Stimulated activated CD8-positive, alpha-beta memory T cell treated with anti-CD3 and anti-CD28 coated beads, Interleukin-15, amount 100 ng/mL, for 48 hours (primary cell): Measurements from ENCODE around the gene UBE2L3.
"Not testable (repeated sequence)": the region's sequence is repeated elsewhere in the genome, so short reads cannot be mapped to it uniquely, and the experiment has no call there.

Source experiments
- DNase-seq, 2 donors: peaks; one replicate each; pipeline ENCODE4 v3.0.0-alpha.2; 2020; ENCODE audit warnings: low read depth in 2 of 2

The UBE2L3 gene

DNA sequence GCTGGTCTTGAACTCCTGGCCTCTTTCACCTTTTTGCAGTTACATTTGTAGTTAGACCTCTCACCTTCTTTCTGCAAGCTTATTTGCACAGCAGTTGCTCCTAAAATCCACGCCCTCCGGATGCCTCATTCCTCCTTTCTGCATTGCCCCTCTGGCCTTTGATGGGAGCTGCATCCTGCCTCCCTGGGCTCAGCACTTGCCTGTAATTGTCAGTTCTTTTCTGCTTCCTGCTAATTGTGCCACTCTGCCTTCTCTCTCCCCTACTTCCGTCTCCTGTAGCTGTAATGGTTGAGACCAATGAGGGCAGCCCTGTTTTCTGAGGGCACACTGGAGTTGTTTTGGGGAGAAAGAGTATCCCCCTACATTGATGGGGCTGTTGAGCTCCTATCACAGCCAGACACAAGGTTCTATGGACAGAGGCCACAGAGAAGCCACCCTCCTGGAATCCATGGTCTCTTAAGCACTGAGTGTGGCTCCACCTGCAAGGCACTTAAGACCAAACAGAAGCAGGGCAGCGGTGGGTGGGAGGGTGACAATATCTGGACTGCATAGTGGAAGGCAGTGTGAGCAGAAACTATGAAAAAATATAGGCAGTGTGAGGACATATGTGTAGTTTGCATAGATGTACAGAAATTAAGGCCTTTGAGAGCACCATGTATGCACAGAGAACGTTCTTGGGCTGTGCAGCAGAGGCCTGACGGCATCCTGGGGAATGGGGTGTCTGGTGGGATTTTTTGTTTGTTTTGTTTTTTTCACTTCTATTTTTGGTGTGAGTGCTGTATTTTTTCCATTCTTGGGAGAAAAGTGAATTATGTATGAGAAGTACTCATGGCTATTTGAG is 31.8 kb downstream of the UBE2L3 start:
- no peak for DNase-seq

GRCh38 chr22:21602579-21602978 is 35.1 kb downstream of the UBE2L3 start:
- no peak for DNase-seq

GRCh38 chr22:21603973-21604372 is 36.5 kb downstream of the UBE2L3 start:
- no peak for DNase-seq

- no peak for DNase-seq
These were observed 38.5 kb downstream of the UBE2L3 start for GRCh38 chr22:21605887-21606564.

DNA sequence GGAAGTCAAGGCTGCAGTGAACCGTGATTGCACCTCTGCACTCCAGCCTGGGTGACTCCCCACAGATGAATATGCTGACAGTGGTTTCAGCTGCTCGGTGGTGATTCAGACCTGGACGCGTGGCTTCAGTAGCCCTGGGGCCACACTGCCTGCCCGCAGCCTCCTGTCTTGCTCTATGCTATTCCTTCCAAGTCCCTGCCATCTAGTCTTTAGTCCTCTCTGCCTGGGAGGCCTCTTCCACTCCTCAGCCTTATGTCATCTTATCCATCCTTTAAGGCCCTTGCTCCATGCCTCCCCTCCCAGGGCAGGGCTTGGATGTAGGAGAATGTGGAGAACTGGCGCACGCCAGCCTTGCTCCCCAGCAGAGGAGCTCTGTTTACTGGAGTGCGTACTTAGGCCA is 39.3 kb downstream of the UBE2L3 start:
- no peak for DNase-seq

GRCh38 chr22:21609556-21610157 is 42.1 kb downstream of the UBE2L3 start:
- DNase-seq = not testable (repeated sequence)

GRCh38 chr22:21611210-21611977 is 43.9 kb downstream of the UBE2L3 start:
- no peak for DNase-seq

GRCh38 chr22:21612858-21613257 is 45.3 kb downstream of the UBE2L3 start:
- DNase-seq = no peak

DNA sequence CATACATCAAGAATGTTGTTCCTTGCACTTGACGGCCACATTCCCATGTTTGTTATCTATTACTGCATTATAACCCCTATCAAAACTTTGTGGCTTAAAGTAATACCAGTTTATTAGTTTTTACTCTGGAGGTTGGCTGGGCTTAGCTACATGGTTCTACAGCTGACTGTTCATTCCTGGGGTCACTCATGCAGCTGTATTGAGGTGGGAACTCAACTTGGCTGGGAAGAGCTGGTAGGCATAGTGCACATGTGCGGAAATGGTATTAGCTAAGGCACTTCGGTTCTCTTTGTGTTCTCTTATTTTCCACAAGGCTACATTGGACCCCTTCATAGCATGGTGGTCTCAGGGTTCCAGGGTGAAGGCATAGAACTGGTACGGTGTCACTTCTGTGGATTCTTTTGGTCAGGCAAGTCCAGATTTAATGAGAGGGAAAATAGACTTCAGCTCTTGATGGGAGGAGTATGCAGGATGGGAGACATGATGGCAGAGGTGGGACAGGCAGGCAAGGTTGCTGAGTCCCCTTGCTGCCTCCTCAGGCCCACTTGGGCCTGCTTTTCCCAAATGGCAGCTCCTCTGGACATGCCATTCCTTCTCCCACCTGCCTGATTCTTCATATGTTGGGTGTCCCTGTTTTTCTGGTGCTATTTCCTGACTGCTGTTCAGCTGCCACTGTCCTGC is 46.2 kb downstream of the UBE2L3 start:
- DNase-seq = no peak

DNA sequence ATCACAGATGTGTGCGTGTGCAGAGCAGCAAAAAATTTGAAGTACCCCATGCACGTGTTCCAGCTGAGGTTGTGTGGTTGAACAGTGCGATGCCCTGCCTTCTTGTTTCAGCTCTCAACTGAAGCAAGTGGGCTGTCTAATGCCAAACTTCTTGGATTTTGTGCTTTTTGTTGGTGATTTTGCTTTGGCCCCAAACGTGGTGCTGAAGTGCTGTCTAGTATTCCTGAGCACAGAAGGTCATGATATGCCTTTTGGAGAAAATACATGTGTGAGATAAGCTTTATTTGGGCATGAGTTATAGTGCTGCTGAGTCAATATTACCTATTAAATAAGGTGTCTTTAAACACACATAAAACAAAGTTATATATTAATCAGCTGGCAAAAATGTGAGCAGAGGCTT is 48.2 kb downstream of the UBE2L3 start:
- DNase-seq = no peak

- DNase-seq = not testable (repeated sequence)
These were observed 49.8 kb downstream of the UBE2L3 start for GRCh38 chr22:21617337-21617736.

DNA sequence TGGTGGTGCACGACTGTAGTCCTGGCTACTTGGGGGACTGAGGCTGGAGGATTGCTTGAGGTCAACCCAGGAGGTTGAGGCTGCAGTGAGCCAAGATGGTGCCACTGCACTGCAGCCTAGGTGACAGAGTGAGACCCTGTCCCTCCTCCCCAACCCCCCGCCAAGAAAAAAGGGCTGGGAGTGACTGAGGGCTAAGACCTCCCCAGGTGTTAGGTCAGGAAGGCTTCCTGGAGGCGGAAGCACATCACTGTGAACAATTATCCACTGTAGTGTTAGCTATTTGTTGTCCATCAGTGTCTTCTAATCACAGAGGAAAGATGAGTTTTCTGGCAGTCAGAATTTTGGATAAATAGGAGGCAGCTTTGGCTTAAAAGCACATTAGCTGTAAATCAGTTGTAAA is 53.5 kb downstream of the UBE2L3 start:
- DNase-seq = no peak

DNA sequence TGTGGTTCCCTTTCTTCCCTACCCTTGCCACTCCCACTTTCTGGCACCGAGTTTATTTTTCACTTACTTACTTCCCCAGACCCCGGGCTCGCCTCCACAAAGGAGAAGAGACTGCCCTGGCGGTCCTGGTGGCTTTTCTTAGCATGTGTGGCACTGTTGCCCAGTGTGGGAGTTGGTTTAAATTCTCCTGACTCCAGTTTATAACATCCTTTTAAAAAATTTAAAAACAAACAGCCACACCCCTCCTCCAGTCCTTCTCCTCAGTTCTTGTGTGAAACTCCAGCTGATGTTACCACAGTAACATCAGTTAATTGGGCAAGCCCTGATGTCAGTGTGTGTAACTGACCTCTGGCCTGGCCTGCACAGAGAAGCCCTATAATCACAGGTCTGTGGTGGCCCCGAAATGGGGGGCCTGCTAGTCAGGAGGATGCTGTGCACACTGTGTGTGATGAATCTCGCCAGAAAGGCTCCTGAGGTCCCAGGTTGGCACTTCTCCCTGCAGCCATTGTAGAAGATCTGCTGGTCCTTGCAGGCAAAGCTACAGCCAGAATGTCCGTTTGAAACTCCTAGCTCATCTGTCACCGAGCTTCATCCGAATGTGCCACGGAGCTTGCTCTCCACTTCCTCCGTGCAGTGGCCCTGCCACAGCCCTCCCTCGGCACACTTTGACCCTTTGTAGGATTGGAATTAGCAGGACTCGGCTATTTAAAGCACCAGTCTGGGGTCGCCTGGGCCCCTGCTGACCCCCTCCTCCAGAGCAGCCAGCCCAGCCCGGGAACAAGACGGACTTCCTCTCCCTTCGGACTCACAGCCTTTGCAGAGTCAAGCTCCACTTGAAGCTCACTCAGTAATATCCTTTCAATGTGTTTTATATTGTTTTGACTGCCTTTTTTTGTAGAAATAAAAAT is 54.8 kb downstream of the UBE2L3 start:
- DNase-seq = no peak

DNA sequence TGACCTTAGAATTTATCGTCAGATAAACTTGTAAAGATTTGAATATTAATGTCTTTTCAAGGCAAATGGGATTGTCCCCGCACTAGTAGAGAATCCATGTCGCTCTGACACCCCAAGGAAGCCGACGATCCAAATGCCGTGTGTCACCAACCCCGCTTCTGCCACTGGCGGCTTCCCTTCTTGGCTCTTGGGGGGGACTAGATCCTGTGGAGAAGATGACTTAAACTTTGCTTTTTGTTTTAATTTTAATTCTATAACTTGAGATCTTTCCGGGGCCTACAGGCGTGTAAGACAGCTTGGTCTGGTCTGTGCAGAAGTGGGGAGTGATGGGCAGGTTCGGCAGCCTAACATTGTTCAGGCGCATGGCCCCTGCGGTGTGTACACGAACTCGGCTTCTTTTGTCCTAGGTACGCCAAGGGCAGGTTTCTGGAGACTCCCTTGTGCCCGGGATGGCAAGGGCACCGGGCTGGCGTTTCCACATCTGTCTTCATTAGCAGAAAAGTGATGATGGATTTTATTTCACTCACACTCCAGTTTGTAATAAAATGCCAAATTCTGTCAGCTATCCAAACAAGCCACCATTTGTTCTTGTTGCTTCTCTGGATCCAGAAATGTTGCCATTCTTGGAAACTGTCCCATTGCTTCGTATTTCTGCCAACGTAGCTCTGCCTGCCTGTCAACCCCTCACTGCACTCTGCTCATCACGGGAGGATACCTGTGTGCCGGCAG is 55.6 kb downstream of the UBE2L3 start:
- no peak for DNase-seq

- no peak for DNase-seq
These were observed 56.1 kb downstream of the UBE2L3 start for GRCh38 chr22:21623648-21623970.

- peak in 1 of 2 donors; percentile 38 for DNase-seq
These were observed 56.8 kb downstream of the UBE2L3 start for GRCh38 chr22:21624120-21624879.

DNA sequence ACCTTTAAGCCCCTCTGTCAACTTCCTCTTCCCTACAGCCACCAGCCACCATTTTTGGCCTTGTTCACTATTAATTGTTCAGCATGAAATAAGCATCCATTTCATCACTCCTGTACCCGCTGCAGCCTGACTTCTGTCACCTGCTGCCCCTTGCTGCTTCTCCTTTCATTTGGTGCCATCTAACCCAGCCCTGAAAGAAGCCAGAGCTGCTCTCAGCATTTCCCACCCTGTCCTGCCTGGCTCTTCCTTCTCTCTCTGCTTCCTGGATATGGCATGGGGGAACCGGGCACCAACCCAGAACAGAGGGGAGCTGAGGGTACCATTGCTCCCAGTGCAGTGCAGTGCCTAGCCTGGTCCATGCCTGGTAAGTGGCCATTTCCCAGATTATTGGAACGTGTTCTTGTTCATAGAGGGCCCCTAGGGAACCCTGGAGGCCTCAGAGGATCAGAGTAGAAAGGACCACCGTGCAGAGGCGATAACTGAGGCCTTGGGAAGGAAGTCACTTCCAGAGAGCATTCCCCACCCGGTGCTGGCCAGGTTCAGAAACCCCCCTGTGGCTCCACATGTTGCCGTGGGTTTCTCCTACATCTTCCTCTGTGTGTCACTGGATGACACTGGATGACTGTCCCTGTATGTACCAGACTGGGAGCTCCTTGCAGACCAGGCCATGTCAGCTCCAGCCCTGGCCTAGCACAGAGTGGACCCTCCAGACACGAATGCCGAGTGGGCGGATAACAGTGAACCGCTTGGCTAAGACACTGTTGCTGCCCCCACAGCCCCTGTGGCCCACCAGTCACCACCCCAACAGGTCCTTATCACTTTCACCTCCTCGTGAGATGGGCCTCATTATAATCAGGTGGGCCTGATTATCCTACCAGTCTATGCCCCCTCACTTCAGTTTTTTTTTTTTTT is 57.6 kb downstream of the UBE2L3 start:
- DNase-seq = no peak
